ENCODE data around the gene TXNIP. TPM values are rescaled to one million over a fixed set of nuclear protein-coding genes. Genes with fewer than 3 reads are reported as not detected.
A peak's percentile ranks its signal among the peaks of the same experiment; 100 is the strongest.

TXNIP gene
- total RNA-seq, 1 donor = 69.5 TPM

DNA sequence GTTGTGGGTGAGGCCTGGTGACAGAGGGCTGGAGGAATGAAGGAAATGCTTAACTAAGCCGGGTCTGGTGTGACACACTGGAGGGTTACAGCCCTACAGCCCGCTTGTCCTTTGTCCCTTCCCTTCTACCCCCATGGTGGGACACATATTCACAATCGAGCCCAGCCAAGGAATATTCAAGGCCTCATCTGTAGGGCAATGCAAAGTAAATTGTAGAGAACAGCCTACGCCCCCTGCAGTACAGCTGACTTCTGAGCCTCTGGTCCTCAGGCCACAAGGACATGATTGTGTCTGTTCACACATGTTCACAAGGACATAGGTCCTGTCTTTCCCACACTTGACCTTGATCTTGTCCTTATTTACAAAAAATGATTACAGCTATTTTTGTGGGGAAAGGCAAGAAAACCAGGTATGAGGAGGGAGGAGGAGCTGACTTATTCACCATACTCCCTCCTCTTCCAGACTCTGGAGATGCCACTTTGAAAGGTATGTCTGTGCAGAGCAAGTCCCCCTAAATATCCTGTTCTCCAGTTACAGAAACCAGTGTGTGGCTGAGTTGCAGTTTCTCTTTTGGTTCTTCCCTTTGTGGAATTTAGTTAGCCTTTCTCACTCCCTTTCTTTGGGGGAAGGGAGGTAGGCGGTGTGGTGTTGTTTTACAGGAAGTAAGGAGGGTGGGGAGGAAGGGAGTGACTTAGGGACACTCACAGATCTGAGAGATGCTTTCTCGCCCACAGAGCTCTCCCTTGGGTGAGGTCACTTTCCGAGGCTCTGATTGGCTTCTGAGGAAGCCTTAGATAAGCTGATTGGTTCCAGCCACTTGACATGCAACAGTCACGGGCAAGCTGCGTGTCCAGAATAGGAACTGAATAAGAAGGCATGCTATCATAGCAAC is 17.3 kb downstream of the TXNIP start:
- H3K4me3 ChIP-seq (ENCODE audit: low read depth, low read length) = peak overlapping the region; percentile 54
- TF ChIP-seq, protein P1, sequence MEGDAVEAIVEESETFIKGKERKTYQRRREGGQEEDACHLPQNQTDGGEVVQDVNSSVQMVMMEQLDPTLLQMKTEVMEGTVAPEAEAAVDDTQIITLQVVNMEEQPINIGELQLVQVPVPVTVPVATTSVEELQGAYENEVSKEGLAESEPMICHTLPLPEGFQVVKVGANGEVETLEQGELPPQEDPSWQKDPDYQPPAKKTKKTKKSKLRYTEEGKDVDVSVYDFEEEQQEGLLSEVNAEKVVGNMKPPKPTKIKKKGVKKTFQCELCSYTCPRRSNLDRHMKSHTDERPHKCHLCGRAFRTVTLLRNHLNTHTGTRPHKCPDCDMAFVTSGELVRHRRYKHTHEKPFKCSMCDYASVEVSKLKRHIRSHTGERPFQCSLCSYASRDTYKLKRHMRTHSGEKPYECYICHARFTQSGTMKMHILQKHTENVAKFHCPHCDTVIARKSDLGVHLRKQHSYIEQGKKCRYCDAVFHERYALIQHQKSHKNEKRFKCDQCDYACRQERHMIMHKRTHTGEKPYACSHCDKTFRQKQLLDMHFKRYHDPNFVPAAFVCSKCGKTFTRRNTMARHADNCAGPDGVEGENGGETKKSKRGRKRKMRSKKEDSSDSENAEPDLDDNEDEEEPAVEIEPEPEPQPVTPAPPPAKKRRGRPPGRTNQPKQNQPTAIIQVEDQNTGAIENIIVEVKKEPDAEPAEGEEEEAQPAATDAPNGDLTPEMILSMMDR (IDR thresholded peaks at IDR 0.05; ENCODE audit: insufficient read depth, low read depth, low read length) = peak; percentile 40
- DNase-seq (ENCODE audit: low read depth) = peak; percentile 100

DNA sequence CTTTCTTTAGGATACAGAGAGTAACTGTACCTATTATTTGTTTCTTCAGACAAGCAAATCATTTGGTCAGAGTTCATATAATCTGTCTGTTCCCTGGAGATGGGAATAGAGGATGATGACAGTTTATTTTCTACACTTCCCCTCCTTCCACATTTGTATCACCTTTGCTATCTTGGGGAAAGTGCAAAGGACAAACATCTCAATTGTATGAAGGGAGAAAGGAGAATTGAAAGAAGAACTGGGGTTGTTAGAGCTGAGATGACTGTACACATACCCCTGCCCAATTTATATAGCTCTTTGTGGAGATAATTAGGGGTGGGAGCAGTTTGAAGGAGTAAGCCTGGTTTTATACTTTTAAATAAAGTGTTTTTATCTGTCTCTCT is 17.9 kb downstream of the TXNIP start:
- peak overlapping the region; percentile 54 for H3K4me3 ChIP-seq (ENCODE audit: low read depth, low read length)
- DNase-seq (ENCODE audit: low read depth) = no peak
- TF ChIP-seq, protein P1 (IDR thresholded peaks at IDR 0.05; ENCODE audit: insufficient read depth, low read depth, low read length) = no peak

DNA sequence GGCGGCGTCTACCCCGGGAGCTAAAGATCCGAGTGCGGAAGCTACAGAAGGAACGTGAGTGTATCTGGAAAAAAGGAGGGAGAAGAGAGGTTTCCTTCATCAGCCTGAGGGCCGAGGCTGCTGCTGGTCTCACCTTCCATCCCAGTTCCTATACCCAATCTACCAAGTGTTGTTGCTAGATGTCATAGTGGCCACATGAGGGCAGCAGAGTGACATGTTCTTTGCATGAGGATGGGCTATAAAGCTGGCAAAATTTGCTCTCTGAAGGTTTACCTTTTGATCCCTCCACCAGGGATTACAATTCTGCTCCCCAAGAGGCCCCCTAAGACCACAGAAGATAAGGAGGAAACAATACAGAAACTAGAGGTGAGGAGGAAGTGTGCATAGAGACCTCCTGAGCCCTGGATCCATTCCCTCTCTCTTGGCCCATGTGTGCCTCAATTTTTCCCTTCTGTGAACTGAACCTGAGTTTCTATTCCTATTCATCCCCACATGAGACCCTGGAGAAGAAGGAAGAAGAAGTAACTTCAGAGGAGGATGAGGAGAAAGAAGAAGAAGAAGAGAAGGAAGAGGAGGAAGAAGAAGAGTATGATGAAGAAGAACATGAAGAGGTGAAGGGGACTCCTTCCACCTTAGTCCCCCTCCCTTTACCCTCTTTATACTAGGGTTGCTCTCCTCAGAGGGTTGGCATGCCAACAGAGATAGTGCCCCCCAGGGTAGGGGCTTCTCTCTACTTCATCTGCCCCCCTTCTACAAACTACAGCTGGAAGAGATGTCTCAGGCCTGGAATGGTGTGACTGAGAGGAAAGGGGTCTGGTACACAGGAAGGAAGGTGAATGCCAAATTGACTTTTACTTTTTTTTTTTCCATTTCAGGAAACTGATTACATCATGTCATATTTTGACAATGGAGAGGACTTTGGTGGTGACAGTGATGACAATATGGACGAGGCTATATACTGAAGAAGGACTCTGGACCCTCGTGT is 18.6 kb downstream of the TXNIP start:
- H3K4me3 ChIP-seq (ENCODE audit: low read depth, low read length) = no peak overlapping the region
- TF ChIP-seq, protein P1 (IDR thresholded peaks at IDR 0.05; ENCODE audit: insufficient read depth, low read depth, low read length) = peak; percentile 87
- DNase-seq (ENCODE audit: low read depth) = peak; percentile 88

DNA sequence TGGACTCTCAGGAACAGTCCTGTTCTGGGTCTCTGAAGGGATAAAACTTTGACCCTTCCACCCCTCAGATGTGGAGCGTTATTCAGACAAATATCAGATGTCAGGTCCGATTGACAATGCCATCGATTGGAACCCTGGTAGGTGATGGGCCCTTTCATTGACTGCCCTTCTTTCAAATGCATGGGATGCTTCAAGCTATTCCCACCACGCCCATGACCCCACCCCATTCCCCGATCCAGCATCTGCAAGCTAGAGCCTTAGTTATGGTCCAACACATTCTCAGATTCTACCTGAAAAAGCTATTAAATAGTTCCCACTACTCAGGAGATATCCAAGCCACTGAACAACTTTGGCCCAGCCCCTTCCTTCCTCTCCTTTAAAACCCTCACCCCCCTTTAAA is 19.4 kb downstream of the TXNIP start:
- no peak overlapping the region for H3K4me3 ChIP-seq (ENCODE audit: low read depth, low read length)
- no peak for DNase-seq (ENCODE audit: low read depth)
- TF ChIP-seq, protein P1 (IDR thresholded peaks at IDR 0.05; ENCODE audit: insufficient read depth, low read depth, low read length) = no peak

DNA sequence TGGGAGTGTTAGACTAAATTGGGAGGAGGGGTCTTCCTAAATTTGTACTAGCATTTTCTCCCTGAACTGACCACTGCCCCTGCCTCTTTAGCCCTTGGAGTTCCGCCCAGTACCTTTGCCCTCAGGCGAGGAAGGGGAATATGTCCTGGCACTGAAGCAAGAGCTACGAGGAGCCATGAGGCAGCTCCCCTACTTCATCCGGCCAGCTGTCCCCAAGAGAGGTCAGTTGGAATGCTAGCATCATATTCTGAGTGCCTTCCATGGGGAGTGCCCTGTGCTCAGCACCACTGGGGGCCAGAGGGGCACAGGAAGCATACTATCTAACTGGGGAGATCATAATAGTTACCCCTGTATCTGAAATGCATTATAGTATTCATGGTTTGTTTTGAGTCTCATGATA is 21.2 kb downstream of the TXNIP start:
- no peak overlapping the region for H3K4me3 ChIP-seq (ENCODE audit: low read depth, low read length)
- TF ChIP-seq, protein P1 (IDR thresholded peaks at IDR 0.05; ENCODE audit: insufficient read depth, low read depth, low read length) = no peak
- DNase-seq (ENCODE audit: low read depth) = no peak

DNA sequence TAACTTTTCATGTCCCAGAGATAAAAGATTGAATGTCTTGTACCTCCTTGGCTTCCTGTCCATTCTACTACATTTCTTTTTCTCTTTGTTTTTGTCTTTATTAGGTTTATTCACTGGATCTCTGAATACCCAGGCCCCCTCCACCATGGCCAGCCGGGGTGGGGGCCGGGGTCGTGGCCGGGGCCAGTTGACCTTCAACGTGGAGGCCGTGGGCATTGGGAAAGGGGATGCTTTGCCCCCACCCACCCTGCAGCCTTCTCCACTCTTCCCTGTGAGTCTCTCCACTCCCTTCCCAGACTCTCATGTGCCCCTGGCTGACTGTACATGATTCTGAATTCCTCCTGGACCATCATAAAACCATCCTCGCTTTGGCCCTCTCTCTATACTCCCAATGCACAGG is 21.7 kb downstream of the TXNIP start:
- H3K4me3 ChIP-seq (ENCODE audit: low read depth, low read length) = no peak overlapping the region
- TF ChIP-seq, protein P1 (IDR thresholded peaks at IDR 0.05; ENCODE audit: insufficient read depth, low read depth, low read length) = no peak
- no peak for DNase-seq (ENCODE audit: low read depth)

All from fibroblast of villous mesenchyme (primary cell).